ENCODE data around the gene AGAP5. TPM values are rescaled to one million over a fixed set of nuclear protein-coding genes. Genes with fewer than 3 reads are reported as not detected.

AGAP5 gene
- total and polyA plus RNA-seq, 2 of the 13 experiments (the other 11 are each of a cell fraction or from before 2014, with no cell fraction given): 5.3 to 7.9 TPM

DNA sequence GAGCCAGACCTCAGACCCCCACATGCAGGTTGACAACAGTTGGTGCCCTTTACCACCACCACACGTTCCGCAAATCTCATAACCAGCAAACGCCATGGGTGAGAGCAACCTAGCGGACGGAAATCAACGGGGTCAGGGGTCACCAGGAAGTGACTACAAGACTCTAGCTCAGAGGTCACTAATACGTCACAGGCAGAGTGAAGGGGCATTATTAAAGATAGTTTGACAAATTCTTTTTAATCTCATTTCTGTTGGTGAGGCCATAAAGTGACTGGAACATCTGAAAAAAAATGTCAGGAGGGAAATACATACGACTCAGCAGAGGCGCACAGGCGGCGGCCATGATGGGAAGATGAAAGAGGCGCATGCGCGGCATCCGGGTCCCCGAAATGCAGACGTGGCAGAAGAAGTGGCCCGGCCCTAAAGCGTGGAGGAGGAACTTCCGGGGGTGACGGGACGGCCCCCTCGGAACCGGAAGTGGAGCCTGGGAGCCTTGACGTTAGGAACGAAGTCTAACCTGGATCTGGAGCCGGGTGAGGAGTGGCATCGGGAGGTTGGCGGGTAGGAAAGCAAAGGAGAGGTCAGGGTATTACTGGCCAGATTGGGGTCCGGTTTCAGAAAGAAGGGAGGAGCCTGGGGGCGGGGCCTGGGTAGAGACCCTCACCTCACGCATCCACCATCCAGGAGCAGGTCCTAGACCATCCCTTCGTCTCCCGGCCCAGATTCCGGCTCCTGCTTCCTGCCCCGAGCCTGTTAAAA is 46.2 kb upstream of the AGAP5 start, which contains the start of gene SEC24C (continued):
- TF ChIP-seq, protein P1, sequence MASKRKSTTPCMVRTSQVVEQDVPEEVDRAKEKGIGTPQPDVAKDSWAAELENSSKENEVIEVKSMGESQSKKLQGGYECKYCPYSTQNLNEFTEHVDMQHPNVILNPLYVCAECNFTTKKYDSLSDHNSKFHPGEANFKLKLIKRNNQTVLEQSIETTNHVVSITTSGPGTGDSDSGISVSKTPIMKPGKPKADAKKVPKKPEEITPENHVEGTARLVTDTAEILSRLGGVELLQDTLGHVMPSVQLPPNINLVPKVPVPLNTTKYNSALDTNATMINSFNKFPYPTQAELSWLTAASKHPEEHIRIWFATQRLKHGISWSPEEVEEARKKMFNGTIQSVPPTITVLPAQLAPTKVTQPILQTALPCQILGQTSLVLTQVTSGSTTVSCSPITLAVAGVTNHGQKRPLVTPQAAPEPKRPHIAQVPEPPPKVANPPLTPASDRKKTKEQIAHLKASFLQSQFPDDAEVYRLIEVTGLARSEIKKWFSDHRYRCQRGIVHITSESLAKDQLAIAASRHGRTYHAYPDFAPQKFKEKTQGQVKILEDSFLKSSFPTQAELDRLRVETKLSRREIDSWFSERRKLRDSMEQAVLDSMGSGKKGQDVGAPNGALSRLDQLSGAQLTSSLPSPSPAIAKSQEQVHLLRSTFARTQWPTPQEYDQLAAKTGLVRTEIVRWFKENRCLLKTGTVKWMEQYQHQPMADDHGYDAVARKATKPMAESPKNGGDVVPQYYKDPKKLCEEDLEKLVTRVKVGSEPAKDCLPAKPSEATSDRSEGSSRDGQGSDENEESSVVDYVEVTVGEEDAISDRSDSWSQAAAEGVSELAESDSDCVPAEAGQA (IDR thresholded peaks at IDR 0.05; ENCODE audit: low read depth): peak; percentile 88
- TF ChIP-seq, protein P1 (CRISPR knock-in tag; IDR thresholded peaks at IDR 0.05; ENCODE audit: borderline replicate concordance): no peak
- TF ChIP-seq MEIS2 (CRISPR knock-in tag; IDR thresholded peaks at IDR 0.05) (no peak), ZNF614 (CRISPR knock-in tag; IDR thresholded peaks at IDR 0.05; ENCODE audit: borderline replicate concordance) (0 out of 2 replicates have a peak, but pooled peaks have one; percentile 31), KAT8 (CRISPR knock-in tag; IDR thresholded peaks at IDR 0.05) (peak; percentile 96), YEATS2 (CRISPR knock-in tag; IDR thresholded peaks at IDR 0.05; ENCODE audit: borderline replicate concordance) (peak; percentile 99), SP5 (CRISPR knock-in tag; IDR thresholded peaks at IDR 0.05; ENCODE audit: borderline replicate concordance, low read depth) (no peak; the same call in 1 of the 2 replicates), CHD4 (IDR thresholded peaks at IDR 0.05; ENCODE audit: borderline replicate concordance, low read length) (no peak), HOXA9 (CRISPR knock-in tag; IDR thresholded peaks at IDR 0.05; ENCODE audit: borderline replicate concordance) (no peak), SMC3 (IDR thresholded peaks at IDR 0.05; ENCODE audit: low read length) (no peak), MIXL1 (CRISPR knock-in tag; IDR thresholded peaks at IDR 0.05) (no peak), PRPF4 (IDR thresholded peaks at IDR 0.05; ENCODE audit: low read depth, low read length, poor library complexity, severe bottlenecking) (no peak), ZNF792 (CRISPR knock-in tag; IDR thresholded peaks at IDR 0.05) (peak; percentile 53; the same call in 1 of the 2 replicates), ZMAT3 (CRISPR knock-in tag; conservative IDR thresholded peaks at IDR 0.05) (no peak; the same call in none of the 2 replicates), ZSCAN30 (CRISPR knock-in tag; IDR thresholded peaks at IDR 0.05) (no peak), ZZZ3 (CRISPR knock-in tag; IDR thresholded peaks at IDR 0.05; ENCODE audit: borderline replicate concordance) (peak; percentile 92; the same call in 1 of the 2 replicates), FLYWCH1 (CRISPR knock-in tag; IDR thresholded peaks at IDR 0.05) (no peak), NR2F2 (IDR thresholded peaks at IDR 0.05; ENCODE audit: borderline replicate concordance, low read depth) (peak; percentile 78; the same call in 1 of the 2 replicates)
- TF ChIP-seq, protein P2, sequence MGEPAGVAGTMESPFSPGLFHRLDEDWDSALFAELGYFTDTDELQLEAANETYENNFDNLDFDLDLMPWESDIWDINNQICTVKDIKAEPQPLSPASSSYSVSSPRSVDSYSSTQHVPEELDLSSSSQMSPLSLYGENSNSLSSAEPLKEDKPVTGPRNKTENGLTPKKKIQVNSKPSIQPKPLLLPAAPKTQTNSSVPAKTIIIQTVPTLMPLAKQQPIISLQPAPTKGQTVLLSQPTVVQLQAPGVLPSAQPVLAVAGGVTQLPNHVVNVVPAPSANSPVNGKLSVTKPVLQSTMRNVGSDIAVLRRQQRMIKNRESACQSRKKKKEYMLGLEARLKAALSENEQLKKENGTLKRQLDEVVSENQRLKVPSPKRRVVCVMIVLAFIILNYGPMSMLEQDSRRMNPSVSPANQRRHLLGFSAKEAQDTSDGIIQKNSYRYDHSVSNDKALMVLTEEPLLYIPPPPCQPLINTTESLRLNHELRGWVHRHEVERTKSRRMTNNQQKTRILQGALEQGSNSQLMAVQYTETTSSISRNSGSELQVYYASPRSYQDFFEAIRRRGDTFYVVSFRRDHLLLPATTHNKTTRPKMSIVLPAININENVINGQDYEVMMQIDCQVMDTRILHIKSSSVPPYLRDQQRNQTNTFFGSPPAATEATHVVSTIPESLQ (CRISPR knock-in tag; conservative IDR thresholded peaks at IDR 0.05): no peak
- TF ChIP-seq, protein P3, sequence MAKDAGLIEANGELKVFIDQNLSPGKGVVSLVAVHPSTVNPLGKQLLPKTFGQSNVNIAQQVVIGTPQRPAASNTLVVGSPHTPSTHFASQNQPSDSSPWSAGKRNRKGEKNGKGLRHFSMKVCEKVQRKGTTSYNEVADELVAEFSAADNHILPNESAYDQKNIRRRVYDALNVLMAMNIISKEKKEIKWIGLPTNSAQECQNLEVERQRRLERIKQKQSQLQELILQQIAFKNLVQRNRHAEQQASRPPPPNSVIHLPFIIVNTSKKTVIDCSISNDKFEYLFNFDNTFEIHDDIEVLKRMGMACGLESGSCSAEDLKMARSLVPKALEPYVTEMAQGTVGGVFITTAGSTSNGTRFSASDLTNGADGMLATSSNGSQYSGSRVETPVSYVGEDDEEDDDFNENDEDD (CRISPR knock-in tag; IDR thresholded peaks at IDR 0.05; ENCODE audit: borderline replicate concordance): peak; percentile 11; the same call in 1 of the 2 replicates

All from HepG2 (cell line).